Upper lobe of left lung (tissue), 6 donors: ENCODE data around the gene BRD7. TPM values are rescaled to one million over a fixed set of nuclear protein-coding genes. Genes with fewer than 3 reads are reported as not detected.

Experiments
- ATAC-seq, 2 donors: fragments of 200-7000 bp; cut with Tn5 transposase; one replicate each; pipeline ENCODE4 v1.9.1; 2022; ENCODE audit warnings: mild to moderate bottlenecking in 2 of 2, moderate library complexity in 2 of 2; ENCODE audit not compliant: low FRiP score in 2 of 2
- DNase-seq, 2 donors: peaks; one replicate each; pipeline ENCODE4 v3.0.0-alpha.2; 2019 to 2020
- H3K27ac ChIP-seq, 4 donors: fragments of 200-600 bp; sonication (generic); one replicate each; pipeline ENCODE4 v1.5.1; 2016 to 2019
- H3K27me3 ChIP-seq, 4 donors: fragments of 200-600 bp; sonication (generic); one replicate each; pipeline ENCODE4 v1.5.1; 2017 to 2019
- H3K36me3 ChIP-seq, 4 donors: fragments of 200-600 bp; sonication (generic); one replicate each; pipeline ENCODE4 v1.5.1; 2016 to 2019
- H3K4me1 ChIP-seq, 4 donors: fragments of 200-600 bp; sonication (generic); one replicate each; pipeline ENCODE4 v1.5.1; 2018 to 2019
- H3K4me3 ChIP-seq, 4 donors: fragments of 200-600 bp; sonication (generic); one replicate each; pipeline ENCODE4 v1.5.1; 2017 to 2019; ENCODE audit warnings: mild to moderate bottlenecking in 2 of 4, moderate library complexity in 1 of 4
- H3K9me3 ChIP-seq, 4 donors: fragments of 200-600 bp; sonication (generic); one replicate each; pipeline ENCODE4 v1.5.1; 2018 to 2019
- EP300 ChIP-seq, 4 donors: sonication (generic); formaldehyde crosslinking; IDR thresholded peaks; one replicate each; pipeline ENCODE4 v1.5.1; 2017; ENCODE audit warnings: antibody characterized with exemption in 4 of 4, control low read depth in 2 of 4
- POLR2A ChIP-seq, 4 donors: fragments of 450-650 bp; IDR thresholded peaks; one replicate each; pipeline ENCODE4 v1.5.1; 2016 to 2017; ENCODE audit warnings: antibody characterized with exemption in 4 of 4, mild to moderate bottlenecking in 2 of 4
- POLR2AphosphoS5 ChIP-seq, 2 donors: sonication (generic); formaldehyde crosslinking; IDR thresholded peaks; one replicate each; pipeline ENCODE4 v1.5.1; 2017; ENCODE audit warnings: antibody characterized with exemption in 2 of 2
- WGBS, 2 donors: methylation state at CpG; one replicate each; pipeline ENCODE4 v1.1.5; 2017 to 2018; 5-methylcytosine and 5-hydroxymethylcytosine counted together
- total RNA-seq, 6 donors: library from RNA; depleted of rRNA in 4 of 6; stranded (reverse); fragments of >200 nt in 4 of 6; gene quantifications; one replicate each; pipeline versions ENCODE4 v1.1.0 to v1.2.1, GENCODE V29; 2016 to 2021
- TF ChIP-seq, protein P1 (sequence below), 6 experiments: fragments of 450-650 bp in 4 of 6; fragments of 200-600 bp in 2 of 6; sonication (generic) in 2 of 6; IDR thresholded peaks; one replicate each; pipeline ENCODE4 v1.5.1; 2016 to 2019; ENCODE audit warnings: antibody characterized with exemption in 6 of 6
- donor health status: DM: no; HTN: no; CAD: no; lungs with moderate emphysema.
- donor health status: DM: no; HTN: yes; CAD: no; lungs with severe emphysema.

BRD7 gene
- total RNA-seq, 6 donors from 2014 or later = 41.5 to 68.2 (median 53.4) TPM

DNA sequence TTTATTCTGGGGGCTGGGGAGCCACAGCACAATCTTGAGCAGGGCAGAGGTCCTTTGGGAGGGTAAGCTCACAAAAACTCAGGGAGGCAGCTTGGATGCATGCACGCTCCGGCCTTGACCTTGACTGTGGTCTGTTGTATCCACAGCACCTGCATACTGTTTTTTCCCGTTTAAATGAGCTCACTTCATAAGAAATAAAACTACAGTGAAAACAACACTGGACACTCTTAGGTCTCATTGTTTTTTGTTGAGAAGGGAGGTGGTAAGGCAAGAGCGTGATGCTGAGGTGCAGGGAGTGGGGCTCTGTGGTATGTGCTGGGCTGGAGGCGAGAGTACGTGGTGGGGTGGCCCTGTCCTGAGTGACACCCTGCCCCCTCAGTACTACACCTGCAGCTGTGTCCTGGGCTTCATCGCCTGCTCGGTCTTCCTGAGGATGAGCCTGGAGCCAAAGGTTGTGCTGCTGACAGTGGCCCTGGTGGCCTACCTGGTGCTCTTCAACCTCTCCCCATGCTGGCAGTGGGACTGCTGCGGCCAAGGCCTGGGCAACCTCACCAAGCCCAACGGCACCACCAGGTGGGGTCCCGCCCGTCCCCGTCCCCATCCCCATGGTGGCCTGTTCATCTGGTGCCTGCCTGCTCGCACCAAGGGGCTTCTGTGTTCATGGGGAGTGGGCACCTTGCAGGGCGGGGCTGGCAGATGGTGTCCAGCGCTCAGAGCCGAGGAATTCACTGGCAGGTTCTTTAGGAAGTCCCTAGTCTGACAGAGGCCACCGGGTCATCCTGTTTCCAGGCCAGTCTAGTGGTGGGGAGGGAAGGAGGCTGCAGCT, 58.3 kb downstream of the BRD7 start:
- peak; percentile 20 to 74 for DNase-seq

DNA sequence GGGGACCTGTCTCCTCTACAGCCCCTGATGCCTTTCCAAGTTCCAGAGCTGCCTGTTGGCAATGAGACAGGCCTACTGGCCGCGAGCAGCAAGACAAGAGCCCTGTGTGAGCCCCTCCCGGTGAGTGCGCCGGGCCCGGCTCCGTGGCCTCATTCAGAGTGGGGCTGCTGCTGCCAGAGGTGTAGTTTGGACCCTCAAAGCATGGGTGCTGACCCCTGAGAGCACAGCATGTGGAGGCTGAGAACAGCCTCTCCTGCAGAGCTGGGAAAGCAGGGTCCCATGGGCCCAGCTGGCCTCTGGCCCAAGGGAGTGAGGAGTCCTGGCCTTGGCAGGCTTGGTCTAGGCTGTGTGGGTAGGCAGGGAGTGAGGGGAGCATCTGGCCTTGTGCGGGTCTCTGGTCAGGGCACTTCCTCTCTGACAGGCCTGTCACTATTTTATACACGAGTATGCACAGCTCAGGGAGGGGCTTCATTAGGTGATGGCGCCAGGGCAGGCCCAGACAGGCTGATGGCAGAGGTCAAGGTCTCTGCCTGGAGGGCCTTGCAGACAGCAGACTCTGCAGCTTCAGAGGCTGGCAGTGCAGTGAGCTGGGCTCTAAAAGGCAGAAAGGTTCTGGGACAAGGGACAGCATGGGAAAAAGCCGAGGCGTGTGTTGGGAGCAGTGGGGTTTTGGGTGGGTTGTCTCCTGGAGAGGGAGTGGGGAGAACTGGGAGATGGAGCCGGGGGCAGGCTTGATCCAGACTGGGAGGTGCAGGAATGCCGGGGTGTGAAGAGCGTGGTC, 59.1 kb downstream of the BRD7 start:
- TF ChIP-seq POLR2A (IDR thresholded peaks at IDR 0.05) = no peak
- TF ChIP-seq, protein P1, sequence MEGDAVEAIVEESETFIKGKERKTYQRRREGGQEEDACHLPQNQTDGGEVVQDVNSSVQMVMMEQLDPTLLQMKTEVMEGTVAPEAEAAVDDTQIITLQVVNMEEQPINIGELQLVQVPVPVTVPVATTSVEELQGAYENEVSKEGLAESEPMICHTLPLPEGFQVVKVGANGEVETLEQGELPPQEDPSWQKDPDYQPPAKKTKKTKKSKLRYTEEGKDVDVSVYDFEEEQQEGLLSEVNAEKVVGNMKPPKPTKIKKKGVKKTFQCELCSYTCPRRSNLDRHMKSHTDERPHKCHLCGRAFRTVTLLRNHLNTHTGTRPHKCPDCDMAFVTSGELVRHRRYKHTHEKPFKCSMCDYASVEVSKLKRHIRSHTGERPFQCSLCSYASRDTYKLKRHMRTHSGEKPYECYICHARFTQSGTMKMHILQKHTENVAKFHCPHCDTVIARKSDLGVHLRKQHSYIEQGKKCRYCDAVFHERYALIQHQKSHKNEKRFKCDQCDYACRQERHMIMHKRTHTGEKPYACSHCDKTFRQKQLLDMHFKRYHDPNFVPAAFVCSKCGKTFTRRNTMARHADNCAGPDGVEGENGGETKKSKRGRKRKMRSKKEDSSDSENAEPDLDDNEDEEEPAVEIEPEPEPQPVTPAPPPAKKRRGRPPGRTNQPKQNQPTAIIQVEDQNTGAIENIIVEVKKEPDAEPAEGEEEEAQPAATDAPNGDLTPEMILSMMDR (IDR thresholded peaks at IDR 0.05) = no peak
- no peak for TF ChIP-seq POLR2AphosphoS5 (IDR thresholded peaks at IDR 0.05)
- no peak for TF ChIP-seq EP300 (IDR thresholded peaks at IDR 0.05)
- ATAC-seq (no peak), DNase-seq (peak; percentile 16 to 80)
- no peaks in the 10 kb centered on the region for H3K27me3 ChIP-seq
- no peak overlapping the region for H3K4me3 ChIP-seq
- H3K9me3 ChIP-seq = no peaks in the 10 kb centered on the region
- WGBS, 2 donors = 73 to 83% methylated on average over 9 to 15 of the region's 15 CpGs
- H3K27ac ChIP-seq = no peak overlapping the region
- peaks cover 7 to 48% (median 27%) of the 10 kb centered on the region in 4 donors for H3K36me3 ChIP-seq
- peaks cover 3 to 16% (median 4%) of the 10 kb centered on the region in 4 donors for H3K4me1 ChIP-seq

More for the DNA sequence above, 58.3 kb downstream of the BRD7 start:
- H3K27me3 ChIP-seq = no peaks in the 10 kb centered on the region
- no peak for TF ChIP-seq POLR2A (IDR thresholded peaks at IDR 0.05)
- 84 to 89% methylated on average over 7 to 17 of the region's 18 CpGs for WGBS, 2 donors
- H3K27ac ChIP-seq = no peak overlapping the region
- no peak for ATAC-seq
- H3K4me1 ChIP-seq = peaks cover 3 to 16% (median 4%) of the 10 kb centered on the region in 4 donors
- no peak overlapping the region for H3K4me3 ChIP-seq
- peaks cover 10 to 49% (median 33%) of the 10 kb centered on the region in 4 donors for H3K36me3 ChIP-seq
- H3K9me3 ChIP-seq = no peaks in the 10 kb centered on the region

DNA sequence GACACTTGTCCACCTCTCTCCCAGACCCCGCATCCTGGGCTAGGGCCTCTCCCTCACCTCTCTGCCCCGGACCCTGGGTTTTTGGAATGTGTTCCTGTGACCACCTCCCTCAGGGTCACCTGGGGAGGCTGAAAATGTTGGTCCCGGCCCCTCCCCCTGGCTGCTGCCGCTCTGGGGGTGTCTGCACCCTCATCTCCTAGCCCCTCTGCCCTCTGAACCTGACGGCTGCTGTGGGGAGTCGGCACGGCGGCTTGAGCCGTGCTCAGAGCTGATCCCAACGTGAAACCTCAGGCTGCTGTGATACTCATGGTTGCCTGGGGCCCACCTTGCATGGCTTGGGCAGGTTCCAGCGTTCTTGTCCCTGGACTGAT, 59.6 kb downstream of the BRD7 start:
- peaks cover under 1 to 44% (median 22%) of the 10 kb centered on the region in 4 donors for H3K36me3 ChIP-seq
- H3K4me1 ChIP-seq = peaks cover 4 to 22% (median 8%) of the 10 kb centered on the region in 4 donors
- H3K27ac ChIP-seq = no peak overlapping the region
- DNase-seq (no peak), ATAC-seq (no peak)
- WGBS, 2 donors = 90% methylated on average over 4 to 11 of the region's 11 CpGs
- H3K27me3 ChIP-seq = no peaks in the 10 kb centered on the region
- TF ChIP-seq POLR2AphosphoS5 (IDR thresholded peaks at IDR 0.05) = no peak
- no peak for TF ChIP-seq POLR2A (IDR thresholded peaks at IDR 0.05)
- TF ChIP-seq, protein P1 (IDR thresholded peaks at IDR 0.05) = no peak
- TF ChIP-seq EP300 (IDR thresholded peaks at IDR 0.05) = no peak
- H3K9me3 ChIP-seq = no peaks in the 10 kb centered on the region
- no peak overlapping the region for H3K4me3 ChIP-seq

DNA sequence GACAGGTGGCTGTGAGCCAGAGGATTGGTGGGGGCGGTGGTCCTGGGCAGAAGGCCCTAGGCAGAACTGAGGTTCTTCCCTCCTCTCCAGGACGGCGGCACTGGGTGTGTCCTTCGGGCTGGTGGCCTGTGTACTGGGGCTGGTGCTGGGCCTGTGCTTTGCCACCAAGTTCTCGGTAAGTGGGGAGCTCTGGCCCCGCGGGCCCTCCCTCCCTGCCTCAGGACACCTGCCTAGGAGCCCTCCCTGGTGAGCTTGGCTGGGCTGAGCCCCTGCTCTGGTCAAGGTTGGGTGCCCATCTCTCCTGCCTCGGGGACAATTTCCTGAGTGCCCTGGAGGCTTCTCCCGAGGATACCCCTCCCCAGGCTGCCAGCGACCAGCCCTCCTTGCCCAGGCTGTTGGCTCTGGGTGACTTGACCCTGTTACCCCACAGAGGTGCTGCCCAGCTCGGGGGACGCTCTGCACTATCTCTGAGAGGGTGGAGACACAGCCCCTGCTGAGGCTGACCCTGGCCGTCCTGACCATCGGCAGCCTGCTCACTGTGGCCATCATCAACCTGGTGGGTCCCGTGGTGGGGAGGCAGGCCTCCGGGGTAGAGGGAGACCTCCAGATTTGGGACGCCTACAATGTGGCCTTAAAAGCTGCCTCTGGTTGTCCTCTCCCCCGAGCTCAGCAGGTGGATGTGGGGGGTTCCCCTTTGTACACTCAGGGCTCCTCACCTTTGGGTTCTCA, 60.4 kb downstream of the BRD7 start:
- H3K9me3 ChIP-seq = no peaks in the 10 kb centered on the region
- no peak overlapping the region for H3K27ac ChIP-seq
- peaks cover 10 to 24% (median 13%) of the 10 kb centered on the region in 4 donors for H3K4me1 ChIP-seq
- no peaks in the 10 kb centered on the region for H3K27me3 ChIP-seq
- no peak for TF ChIP-seq POLR2A (IDR thresholded peaks at IDR 0.05)
- TF ChIP-seq EP300 (IDR thresholded peaks at IDR 0.05) = no peak
- no peak for TF ChIP-seq POLR2AphosphoS5 (IDR thresholded peaks at IDR 0.05)
- TF ChIP-seq, protein P1 (IDR thresholded peaks at IDR 0.05) = no peak
- ATAC-seq (no peak), DNase-seq (peak; percentile 18 to 66)
- no peak overlapping the region for H3K4me3 ChIP-seq
- WGBS, 2 donors = 95 to 98% methylated on average over 9 to 10 of the region's 18 CpGs
- peaks cover 0 to 37% (median 17%) of the 10 kb centered on the region in 4 donors for H3K36me3 ChIP-seq

DNA sequence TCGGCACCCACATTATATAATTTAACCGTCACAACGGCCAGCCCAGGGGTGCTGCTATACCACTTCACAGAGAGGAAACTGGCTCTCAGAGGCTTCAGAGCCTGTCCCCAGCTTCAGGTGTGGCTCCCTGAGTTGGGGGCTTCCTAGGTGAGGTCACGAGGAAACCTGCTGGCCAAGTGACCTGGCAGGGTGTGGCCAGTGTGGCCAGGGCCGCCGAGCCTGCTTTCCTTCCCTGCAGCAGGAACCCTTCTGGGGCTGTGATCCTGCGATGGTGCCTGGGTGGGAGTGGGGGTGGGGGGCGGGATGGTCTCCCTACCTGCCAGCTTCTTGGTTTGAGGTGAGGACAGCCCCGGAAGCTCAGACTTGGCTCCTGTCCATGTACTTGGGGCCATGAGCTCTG, 62.5 kb downstream of the BRD7 start:
- TF ChIP-seq, protein P1 (IDR thresholded peaks at IDR 0.05) = no peak
- TF ChIP-seq POLR2AphosphoS5 (IDR thresholded peaks at IDR 0.05) (no peak), EP300 (IDR thresholded peaks at IDR 0.05) (no peak), POLR2A (IDR thresholded peaks at IDR 0.05) (no peak)
- peaks cover 0 to 30% (median 3%) of the 10 kb centered on the region in 4 donors for H3K36me3 ChIP-seq
- ATAC-seq (no peak), DNase-seq (no peak)
- H3K9me3 ChIP-seq = no peaks in the 10 kb centered on the region
- no peak overlapping the region for H3K4me3 ChIP-seq
- peaks cover 8 to 38% (median 22%) of the 10 kb centered on the region in 4 donors for H3K4me1 ChIP-seq
- H3K27me3 ChIP-seq = no peaks in the 10 kb centered on the region
- 81% methylated on average over 5 to 9 of the region's 9 CpGs for WGBS, 2 donors
- H3K27ac ChIP-seq = no peak overlapping the region
